ENCODE data around the gene ACOXL. TPM values are rescaled to one million over a fixed set of nuclear protein-coding genes. Genes with fewer than 3 reads are reported as not detected.

The ACOXL gene
- total RNA-seq, 3 donors from 2014 or later: 0.24 to 0.32 (median 0.30) TPM

DNA sequence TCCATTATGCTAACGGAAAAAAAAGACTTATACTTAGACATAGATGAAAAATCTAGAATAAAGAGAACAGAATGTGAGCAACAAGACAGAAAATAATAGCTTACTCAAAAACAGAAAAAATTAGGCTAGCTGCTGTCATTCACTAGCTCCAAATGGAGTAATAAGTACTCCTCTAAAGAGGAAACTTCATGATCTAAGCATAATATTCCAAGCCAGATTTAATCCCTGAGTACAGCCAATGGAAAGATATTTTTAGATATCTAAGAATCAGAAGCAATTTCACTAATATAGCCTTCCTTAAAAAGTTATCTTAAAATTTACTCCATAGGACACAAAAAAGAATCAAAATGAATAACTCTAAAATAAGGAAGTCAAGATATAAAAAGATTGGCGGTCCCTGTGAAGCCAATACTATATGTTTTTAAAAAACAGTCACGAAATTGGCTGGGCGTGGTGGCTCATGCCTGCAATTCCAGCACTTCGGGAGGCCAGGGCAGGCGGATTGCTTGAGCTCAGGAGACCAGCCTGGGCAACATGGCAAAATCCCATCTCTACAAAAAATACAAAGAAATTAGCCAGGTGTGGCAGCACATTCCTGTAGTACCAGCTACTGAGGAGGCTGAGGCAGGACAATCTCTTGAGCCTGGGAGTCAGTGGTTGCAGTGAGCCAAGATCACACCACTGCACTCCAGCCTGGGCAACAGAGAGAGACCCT is 265.1 kb downstream of the ACOXL start:
- Mint-ChIP-seq H3K4me3 (no peak overlapping the region), H3K9me3 (peaks cover 7% of the 10 kb centered on the region), H3K27me3 (ENCODE audit: low read depth) (peaks cover 45% of the 10 kb centered on the region), H3K4me1 (ENCODE audit: low read depth) (peaks cover 16% of the 10 kb centered on the region), H3K36me3 (ENCODE audit: insufficient read depth) (no peaks in the 10 kb centered on the region)
- no peak for ATAC-seq
- DNase-seq: no peak

DNA sequence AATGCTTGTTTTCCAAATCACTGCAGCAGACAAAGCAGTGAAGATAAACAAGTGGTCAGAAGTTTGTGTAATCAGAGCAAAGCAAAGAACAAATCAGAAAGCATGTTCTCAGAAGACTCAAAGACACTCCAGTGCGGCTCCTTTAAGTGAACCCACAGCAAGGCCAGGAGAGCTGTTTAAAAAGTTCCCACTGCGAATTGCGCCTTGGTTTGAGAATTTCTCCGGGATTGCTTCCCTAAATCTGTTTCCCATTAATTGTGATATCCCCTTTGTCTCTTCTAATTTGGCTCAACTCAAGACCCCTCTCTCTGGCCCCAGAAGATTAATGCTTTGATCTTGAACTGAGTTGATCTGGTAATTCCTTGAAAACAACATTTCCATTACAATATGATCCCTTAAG is 265.9 kb downstream of the ACOXL start:
- Mint-ChIP-seq H3K27me3 (ENCODE audit: low read depth) (peaks cover 38% of the 10 kb centered on the region), H3K4me3 (no peak overlapping the region), H3K9me3 (peaks cover 7% of the 10 kb centered on the region), H3K36me3 (ENCODE audit: insufficient read depth) (no peaks in the 10 kb centered on the region), H3K4me1 (ENCODE audit: low read depth) (peaks cover 13% of the 10 kb centered on the region)
- DNase-seq (no peak), ATAC-seq (no peak)

DNA sequence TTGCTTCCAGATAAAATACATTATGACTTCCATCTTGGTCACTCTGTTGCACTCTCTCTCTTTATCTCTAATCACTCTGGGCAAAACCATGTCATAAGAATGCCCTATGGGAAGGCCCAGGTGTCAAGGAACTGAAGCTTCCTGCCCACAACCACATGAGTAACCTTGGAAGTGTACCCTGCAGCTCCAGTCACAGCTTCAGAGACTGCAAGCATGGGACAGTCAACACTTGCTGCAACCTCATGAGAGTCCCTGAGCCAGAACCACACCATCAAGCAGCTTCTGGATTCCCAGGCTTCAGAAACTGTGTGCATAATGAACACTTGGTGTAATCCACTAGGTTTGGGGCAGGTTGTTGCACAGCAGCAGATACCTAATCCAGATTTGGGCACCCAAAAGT is 267.3 kb downstream of the ACOXL start:
- no peak for ATAC-seq
- Mint-ChIP-seq H3K27me3 (ENCODE audit: low read depth) (peaks cover 38% of the 10 kb centered on the region), H3K4me1 (ENCODE audit: low read depth) (peaks cover 2% of the 10 kb centered on the region), H3K9me3 (peaks cover 7% of the 10 kb centered on the region), H3K36me3 (ENCODE audit: insufficient read depth) (no peaks in the 10 kb centered on the region), H3K4me3 (no peak overlapping the region)
- DNase-seq: no peak

DNA sequence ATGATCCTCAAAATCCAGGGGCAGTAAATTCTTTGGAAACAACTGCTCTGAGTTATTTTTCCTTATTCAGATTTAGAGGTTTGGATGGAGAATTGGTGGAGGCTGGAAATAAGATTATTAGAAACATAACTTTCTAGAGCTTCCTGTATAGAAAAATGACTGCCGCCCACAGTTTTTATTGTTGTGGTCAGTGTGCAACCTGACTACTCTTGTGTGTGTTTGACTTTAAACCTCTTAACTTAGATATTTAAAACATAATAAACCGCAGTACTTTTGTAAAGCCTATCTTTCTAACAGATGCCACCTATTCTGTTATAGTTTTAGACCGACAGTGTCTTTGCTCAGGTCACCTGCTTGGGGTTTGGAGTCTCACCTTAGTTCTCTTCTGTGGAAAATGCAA is 272.9 kb downstream of the ACOXL start:
- DNase-seq (no peak), ATAC-seq (no peak)
- H3K36me3 Mint-ChIP-seq (ENCODE audit: insufficient read depth): no peaks in the 10 kb centered on the region
- peaks cover 7% of the 10 kb centered on the region for H3K9me3 Mint-ChIP-seq
- H3K4me1 Mint-ChIP-seq (ENCODE audit: low read depth): peaks cover 3% of the 10 kb centered on the region
- no peak overlapping the region for H3K4me3 Mint-ChIP-seq
- peaks cover 48% of the 10 kb centered on the region for H3K27me3 Mint-ChIP-seq (ENCODE audit: low read depth)

DNA sequence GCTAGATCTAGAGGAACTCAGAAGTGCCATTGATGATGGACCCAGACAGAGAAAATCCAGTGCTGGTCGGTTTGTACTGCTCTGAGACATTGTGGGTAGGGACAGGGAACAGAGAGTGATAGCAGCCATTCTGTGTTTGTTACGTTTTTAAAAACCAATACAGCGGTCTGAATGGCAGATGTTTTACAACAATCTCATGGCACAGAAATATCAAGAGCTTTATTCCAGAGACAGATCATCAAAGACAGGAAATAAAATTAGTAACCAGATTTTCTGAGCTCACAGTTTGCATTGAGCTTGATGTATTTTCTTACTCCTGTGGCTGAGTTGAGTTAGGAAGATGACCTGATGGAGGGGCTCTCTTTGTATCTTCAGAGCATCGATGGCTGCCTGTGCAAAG is 273.4 kb downstream of the ACOXL start:
- H3K4me3 Mint-ChIP-seq: no peak overlapping the region
- H3K27me3 Mint-ChIP-seq (ENCODE audit: low read depth): peaks cover 46% of the 10 kb centered on the region
- no peaks in the 10 kb centered on the region for H3K36me3 Mint-ChIP-seq (ENCODE audit: insufficient read depth)
- DNase-seq (no peak), ATAC-seq (no peak)
- peaks cover 4% of the 10 kb centered on the region for H3K9me3 Mint-ChIP-seq
- peaks cover 3% of the 10 kb centered on the region for H3K4me1 Mint-ChIP-seq (ENCODE audit: low read depth)

DNA sequence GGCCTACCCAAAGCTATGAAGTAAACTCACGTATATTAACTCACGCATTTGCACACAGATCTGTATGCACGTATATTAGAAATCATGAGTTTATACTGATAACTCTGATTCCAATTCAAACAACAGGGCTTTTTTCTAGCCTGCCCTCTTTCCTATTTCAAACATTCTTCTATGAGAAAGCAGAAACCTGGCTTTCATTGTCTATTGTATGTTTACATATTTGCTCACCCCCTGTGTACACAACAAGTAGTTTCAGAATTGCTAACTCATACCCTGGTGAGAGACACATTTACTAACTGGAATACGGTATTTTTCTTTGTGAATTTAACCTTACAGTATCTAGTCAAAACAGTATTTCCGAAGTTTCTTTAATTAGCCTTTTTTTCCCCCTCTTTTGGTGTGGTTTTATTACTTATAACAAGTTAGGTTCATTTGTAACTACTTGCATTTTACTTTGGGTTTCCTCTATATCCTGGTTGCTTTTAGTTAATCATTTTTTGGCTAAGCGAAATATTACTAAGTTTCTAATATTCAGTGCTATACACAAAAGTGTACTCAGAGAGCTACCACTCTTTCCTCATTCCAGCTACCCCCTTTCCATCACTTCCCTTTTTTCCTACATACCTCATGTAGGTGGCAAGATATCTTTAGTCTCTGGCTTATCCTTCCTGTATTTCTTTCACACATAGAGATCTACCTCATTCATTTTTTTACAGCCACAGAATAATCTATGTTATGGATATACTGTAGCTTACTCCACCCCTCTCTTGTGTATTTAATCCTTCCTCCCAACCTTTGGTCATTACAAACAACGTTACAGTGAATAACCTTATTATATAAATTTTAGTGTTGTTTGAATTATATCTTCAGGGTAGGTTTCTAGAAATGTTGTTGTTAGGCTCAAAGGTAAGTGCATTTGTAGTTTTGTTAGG is 275.6 kb downstream of the ACOXL start:
- Mint-ChIP-seq H3K4me1 (ENCODE audit: low read depth) (peaks cover 3% of the 10 kb centered on the region), H3K27me3 (ENCODE audit: low read depth) (peaks cover 40% of the 10 kb centered on the region), H3K4me3 (no peak overlapping the region), H3K9me3 (peaks cover 5% of the 10 kb centered on the region), H3K36me3 (ENCODE audit: insufficient read depth) (no peaks in the 10 kb centered on the region)
- ATAC-seq (no peak), DNase-seq (no peak)

DNA sequence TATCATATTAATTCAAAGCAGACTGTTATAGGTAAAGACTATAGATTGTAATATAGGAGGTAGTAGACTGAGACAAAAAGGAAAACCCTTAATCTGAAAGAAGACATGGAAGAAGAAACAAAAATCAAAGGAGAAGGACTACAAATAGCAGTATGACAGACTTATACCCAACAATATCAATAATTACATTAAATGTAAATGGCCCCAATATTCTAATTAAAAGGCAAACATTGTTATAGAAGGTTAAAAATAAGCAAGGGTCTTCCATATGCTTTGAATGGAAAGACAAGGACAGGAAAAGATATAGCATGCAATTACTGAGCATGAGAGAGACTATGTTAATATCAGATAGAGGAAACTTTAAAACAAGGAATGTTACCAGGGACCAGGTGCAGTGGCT is 278.8 kb downstream of the ACOXL start:
- no peak overlapping the region for H3K4me3 Mint-ChIP-seq
- H3K27me3 Mint-ChIP-seq (ENCODE audit: low read depth): peaks cover 31% of the 10 kb centered on the region
- no peak for DNase-seq
- no peaks in the 10 kb centered on the region for H3K36me3 Mint-ChIP-seq (ENCODE audit: insufficient read depth)
- peaks cover 3% of the 10 kb centered on the region for H3K4me1 Mint-ChIP-seq (ENCODE audit: low read depth)
- no peak for ATAC-seq
- peaks cover 9% of the 10 kb centered on the region for H3K9me3 Mint-ChIP-seq

DNA sequence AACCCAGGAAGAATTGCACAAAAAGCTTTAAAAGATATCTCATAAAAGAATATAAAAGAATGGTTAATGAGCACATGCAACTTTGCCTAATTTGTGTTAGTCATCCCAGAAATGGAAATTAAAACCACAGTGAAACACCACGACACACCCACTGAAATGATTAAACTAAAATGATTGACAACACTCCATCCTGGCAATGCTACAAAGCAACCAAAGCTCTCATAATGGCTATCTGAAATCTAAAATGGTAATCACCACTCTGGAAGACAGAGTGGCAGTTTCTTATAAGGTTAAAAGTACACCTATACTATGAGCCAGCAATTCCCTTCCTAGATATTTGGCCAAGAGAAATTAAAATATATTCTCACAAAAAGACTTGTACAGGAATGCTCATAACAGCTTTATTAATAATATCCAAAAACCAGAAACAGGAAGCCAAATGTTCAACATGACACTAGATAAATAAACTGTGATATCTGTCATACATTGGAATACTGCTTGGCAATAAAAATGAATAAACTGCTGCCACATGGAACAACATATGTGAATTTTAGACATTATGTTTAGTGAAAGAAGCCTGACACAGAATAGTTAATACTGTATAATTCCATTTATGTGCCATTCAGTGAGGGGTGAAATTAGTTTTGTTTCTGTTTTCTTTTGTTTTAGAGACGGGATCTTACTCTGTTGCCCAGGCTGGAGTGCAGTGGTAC is 283.1 kb downstream of the ACOXL start:
- ATAC-seq (peak; percentile 75 to 80), DNase-seq (no peak)
- Mint-ChIP-seq H3K4me3 (no peak overlapping the region), H3K27me3 (ENCODE audit: low read depth) (peaks cover 6% of the 10 kb centered on the region), H3K4me1 (ENCODE audit: low read depth) (peaks cover 3% of the 10 kb centered on the region), H3K36me3 (ENCODE audit: insufficient read depth) (no peaks in the 10 kb centered on the region), H3K9me3 (peaks cover 9% of the 10 kb centered on the region)

DNA sequence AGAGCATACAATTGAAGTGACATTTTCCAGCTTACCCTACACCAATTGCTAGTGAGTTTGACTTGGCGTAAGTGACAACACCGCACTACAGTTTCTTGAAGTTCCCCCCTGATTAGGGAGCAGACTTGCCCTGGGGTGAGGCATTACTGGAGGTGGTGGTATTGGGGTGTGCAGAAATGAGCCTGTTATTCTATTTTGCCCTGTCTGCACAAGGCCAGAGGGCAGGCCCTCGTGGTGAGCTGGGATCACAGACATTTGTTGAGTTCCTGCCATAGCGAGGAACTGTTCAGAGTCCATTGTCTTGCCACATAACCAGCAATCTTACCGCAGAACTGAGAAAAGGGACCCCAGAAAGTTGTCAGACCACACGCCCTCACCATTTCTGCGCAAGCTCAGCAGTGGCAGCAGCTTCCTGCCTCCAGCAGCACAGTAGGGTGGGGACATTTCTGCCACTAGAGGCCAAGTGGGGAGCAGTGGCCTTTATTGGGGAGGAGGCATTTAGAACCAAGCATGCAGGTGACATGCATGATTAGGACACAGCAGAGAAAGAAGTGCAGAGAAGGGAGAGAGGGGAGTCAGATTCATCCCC is 284.8 kb downstream of the ACOXL start:
- ATAC-seq: no peak
- no peak overlapping the region for H3K4me3 Mint-ChIP-seq

DNA sequence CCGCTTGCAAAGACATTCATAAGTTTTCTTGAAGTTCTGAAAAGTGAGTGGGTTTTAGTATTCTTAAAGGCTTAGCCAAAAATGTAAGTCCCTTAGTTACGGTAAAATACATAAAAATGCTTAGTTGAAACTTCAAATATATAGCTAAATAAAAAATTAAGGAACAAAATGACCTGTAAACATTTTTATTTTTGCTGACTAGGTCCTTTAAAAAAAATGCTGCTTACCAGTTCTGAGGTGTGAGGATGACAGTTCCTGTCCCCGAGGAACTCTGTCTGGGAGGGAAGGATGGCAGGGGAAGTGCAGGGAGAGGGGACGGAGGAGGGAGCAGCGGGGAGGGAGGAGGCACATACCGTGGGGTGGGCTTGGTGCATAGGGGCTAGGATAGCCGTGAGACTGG is 285.5 kb downstream of the ACOXL start:
- no peak for DNase-seq
- Mint-ChIP-seq H3K9me3 (peaks cover 5% of the 10 kb centered on the region), H3K4me1 (ENCODE audit: low read depth) (peaks cover 3% of the 10 kb centered on the region), H3K4me3 (no peak overlapping the region), H3K36me3 (ENCODE audit: insufficient read depth) (no peaks in the 10 kb centered on the region), H3K27me3 (ENCODE audit: low read depth) (peaks cover 10% of the 10 kb centered on the region)
- ATAC-seq: no peak

More for the DNA sequence above, 284.8 kb downstream of the ACOXL start:
- Mint-ChIP-seq H3K4me1 (ENCODE audit: low read depth) (peaks cover 3% of the 10 kb centered on the region), H3K36me3 (ENCODE audit: insufficient read depth) (no peaks in the 10 kb centered on the region), H3K27me3 (ENCODE audit: low read depth) (peaks cover 6% of the 10 kb centered on the region), H3K9me3 (peaks cover 5% of the 10 kb centered on the region)
- no peak for DNase-seq

DNA sequence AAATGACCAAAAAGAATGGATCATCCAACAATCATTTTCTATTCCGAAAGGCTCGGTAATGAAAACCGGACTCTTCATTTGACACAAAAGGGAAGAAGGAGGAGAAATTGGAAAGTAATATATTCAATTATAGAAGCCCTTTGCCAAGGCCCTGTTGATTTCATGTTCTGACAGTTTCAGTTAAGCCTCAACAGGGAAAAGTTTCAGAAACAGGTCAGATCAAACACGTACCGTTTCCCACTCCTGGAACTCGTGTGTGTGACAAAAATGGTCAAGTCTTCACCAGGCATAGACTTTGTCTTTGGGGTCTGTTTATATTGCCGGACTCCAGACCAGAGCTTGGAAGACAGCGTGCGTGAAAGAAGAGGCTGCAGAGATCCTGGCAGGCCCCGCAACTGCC is 287.0 kb downstream of the ACOXL start:
- DNase-seq: no peak
- Mint-ChIP-seq H3K4me3 (no peak overlapping the region), H3K4me1 (ENCODE audit: low read depth) (peaks cover 3% of the 10 kb centered on the region), H3K9me3 (no peaks in the 10 kb centered on the region), H3K36me3 (ENCODE audit: insufficient read depth) (no peaks in the 10 kb centered on the region), H3K27me3 (ENCODE audit: low read depth) (peaks cover 10% of the 10 kb centered on the region)
- ATAC-seq: no peak

DNA sequence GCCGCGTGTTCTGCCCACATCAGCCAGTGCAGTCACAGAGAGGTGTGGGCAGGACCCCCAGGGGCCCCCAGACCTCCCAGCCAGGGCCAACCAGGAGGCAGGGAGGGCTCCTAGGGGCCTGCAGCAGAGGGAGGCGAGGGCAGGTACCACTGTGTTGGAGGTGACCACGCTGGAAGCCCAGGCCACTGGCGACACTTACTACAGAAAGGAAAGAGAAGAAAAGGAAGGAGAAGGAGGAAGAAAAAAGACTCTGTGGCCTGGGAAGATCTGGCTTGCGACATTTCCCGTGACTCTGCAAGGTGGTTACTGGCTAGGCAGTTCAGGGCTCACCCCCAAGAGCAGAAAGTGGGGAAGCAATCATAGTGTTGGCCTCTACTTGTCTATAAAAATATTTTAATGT is 290.3 kb downstream of the ACOXL start:
- H3K4me3 Mint-ChIP-seq: no peak overlapping the region
- ATAC-seq: no peak
- H3K27me3 Mint-ChIP-seq (ENCODE audit: low read depth): peaks cover 22% of the 10 kb centered on the region
- H3K4me1 Mint-ChIP-seq (ENCODE audit: low read depth): no peaks in the 10 kb centered on the region
- DNase-seq: no peak
- H3K9me3 Mint-ChIP-seq: no peaks in the 10 kb centered on the region
- H3K36me3 Mint-ChIP-seq (ENCODE audit: insufficient read depth): no peaks in the 10 kb centered on the region

DNA sequence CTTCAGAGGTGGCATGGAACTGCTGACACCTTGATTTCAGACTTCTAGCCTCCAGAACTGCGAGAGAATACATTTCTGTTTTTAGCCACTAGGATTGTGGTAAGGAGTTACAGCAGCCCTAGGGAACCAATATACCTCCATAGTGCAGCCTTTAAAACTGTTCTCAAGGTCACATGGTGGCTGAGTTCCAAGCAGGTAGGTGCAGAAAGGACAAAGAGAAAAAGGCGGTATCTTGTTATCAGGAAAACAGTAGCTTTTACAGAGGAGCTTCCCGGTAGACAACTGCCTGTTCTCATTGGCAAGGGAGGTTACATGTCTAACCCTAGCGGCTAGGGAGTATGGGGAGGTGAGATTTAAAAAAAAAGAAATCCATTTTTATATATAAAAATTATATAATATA is 292.1 kb downstream of the ACOXL start:
- Mint-ChIP-seq H3K27me3 (ENCODE audit: low read depth) (peaks cover 26% of the 10 kb centered on the region), H3K4me3 (no peak overlapping the region), H3K4me1 (ENCODE audit: low read depth) (no peaks in the 10 kb centered on the region), H3K36me3 (ENCODE audit: insufficient read depth) (no peaks in the 10 kb centered on the region), H3K9me3 (peaks cover 5% of the 10 kb centered on the region)
- DNase-seq (no peak), ATAC-seq (no peak)

DNA sequence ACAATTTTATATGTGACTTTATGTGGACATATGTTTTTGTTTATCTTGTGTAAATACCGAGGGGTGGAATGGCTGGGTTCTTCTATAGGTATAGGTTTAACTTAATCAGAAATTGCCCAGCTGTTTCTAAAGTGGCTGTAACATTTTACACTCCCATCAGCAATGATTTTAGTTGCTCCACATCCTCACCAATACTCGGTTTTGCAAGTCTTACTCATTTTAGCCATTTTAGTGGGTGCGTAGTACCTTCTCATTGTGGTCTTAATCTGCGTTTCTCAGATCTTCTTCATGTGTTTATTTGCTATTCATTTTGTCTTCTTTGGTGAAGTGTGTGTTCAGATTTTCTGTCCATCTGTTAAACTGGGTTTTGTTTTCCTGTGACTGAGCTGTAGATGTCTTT is 292.9 kb downstream of the ACOXL start:
- Mint-ChIP-seq H3K27me3 (ENCODE audit: low read depth) (peaks cover 26% of the 10 kb centered on the region), H3K4me1 (ENCODE audit: low read depth) (no peaks in the 10 kb centered on the region), H3K9me3 (peaks cover 5% of the 10 kb centered on the region), H3K4me3 (no peak overlapping the region), H3K36me3 (ENCODE audit: insufficient read depth) (no peaks in the 10 kb centered on the region)
- peak in 1 of 2 donors; percentile 69 for ATAC-seq
- DNase-seq: no peak

Measured in activated T-cell treated with anti-CD3 and anti-CD28 coated beads, Interleukin-2, amount 50 U/mL, for 4 hours (primary cell).